ENCODE results near the gene AOC1. TPM values are rescaled to one million over a fixed set of nuclear protein-coding genes. Genes with fewer than 3 reads are reported as not detected.

The AOC1 gene
- total and polyA plus RNA-seq, 10 of the 15 experiments (the other 5 are each of a cell fraction or from before 2014, with no cell fraction given) = 0.07 TPM; not detected in 9

DNA sequence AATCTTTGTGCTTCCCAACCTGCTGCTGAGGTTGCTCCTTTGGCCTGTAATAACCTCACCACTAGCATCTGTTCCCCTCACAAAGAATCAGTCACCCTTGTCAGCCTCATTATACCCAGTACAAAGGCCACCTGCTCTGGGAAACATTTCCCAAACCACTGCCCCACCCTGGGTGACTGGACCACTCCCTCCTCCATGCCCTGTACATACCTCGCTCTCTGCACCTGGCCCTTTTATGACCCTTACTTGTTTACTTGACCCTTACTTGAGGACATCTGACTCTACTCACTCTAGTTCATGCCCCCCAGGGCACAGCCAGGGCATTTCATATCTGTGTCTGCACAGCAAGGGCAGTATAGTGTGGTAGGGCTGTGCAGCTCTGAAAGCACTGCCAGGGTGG is 21.4 kb upstream of the AOC1 start (continued):
- TF ChIP-seq, protein P1, sequence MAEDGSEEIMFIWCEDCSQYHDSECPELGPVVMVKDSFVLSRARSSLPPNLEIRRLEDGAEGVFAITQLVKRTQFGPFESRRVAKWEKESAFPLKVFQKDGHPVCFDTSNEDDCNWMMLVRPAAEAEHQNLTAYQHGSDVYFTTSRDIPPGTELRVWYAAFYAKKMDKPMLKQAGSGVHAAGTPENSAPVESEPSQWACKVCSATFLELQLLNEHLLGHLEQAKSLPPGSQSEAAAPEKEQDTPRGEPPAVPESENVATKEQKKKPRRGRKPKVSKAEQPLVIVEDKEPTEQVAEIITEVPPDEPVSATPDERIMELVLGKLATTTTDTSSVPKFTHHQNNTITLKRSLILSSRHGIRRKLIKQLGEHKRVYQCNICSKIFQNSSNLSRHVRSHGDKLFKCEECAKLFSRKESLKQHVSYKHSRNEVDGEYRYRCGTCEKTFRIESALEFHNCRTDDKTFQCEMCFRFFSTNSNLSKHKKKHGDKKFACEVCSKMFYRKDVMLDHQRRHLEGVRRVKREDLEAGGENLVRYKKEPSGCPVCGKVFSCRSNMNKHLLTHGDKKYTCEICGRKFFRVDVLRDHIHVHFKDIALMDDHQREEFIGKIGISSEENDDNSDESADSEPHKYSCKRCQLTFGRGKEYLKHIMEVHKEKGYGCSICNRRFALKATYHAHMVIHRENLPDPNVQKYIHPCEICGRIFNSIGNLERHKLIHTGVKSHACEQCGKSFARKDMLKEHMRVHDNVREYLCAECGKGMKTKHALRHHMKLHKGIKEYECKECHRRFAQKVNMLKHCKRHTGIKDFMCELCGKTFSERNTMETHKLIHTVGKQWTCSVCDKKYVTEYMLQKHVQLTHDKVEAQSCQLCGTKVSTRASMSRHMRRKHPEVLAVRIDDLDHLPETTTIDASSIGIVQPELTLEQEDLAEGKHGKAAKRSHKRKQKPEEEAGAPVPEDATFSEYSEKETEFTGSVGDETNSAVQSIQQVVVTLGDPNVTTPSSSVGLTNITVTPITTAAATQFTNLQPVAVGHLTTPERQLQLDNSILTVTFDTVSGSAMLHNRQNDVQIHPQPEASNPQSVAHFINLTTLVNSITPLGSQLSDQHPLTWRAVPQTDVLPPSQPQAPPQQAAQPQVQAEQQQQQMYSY (CRISPR knock-in tag; IDR thresholded peaks at IDR 0.05) = no peak
- TF ChIP-seq STAT3 (IDR thresholded peaks at IDR 0.05; ENCODE audit: low read depth, low read length) (no peak), ZNF207 (IDR thresholded peaks at IDR 0.05; ENCODE audit: borderline replicate concordance) (no peak), ATF3 (IDR thresholded peaks at IDR 0.05; ENCODE audit: borderline replicate concordance, extremely low read depth, low read depth, low read length) (no peak), IRF5 (IDR thresholded peaks at IDR 0.05; ENCODE audit: borderline replicate concordance) (no peak), PKNOX1 (IDR thresholded peaks at IDR 0.05) (no peak), USF2 (IDR thresholded peaks at IDR 0.05; ENCODE audit: borderline replicate concordance, low read depth, low read length) (no peak), CREB1 (IDR thresholded peaks at IDR 0.05; ENCODE audit: low read depth) (no peak)

Data from GM12878 (cell line).